Measurements from ENCODE around the gene IL25. TPM values are rescaled to one million over a fixed set of nuclear protein-coding genes. Genes with fewer than 3 reads are reported as not detected.

The IL25 gene
- total and polyA plus RNA-seq, 2 experiments from 2014 or later = not detected

GRCh38 chr14:23386999-23387398 lies 14.4 kb downstream of the IL25 start:
- H3K4me1 ChIP-seq (ENCODE audit: insufficient read depth) = no peaks in the 10 kb centered on the region; the same call in 1 of the 2 replicates
- no peaks in the 10 kb centered on the region; the same call in 2 of the 3 replicates for H3K36me3 Mint-ChIP-seq (ENCODE audit: low read depth)
- H3K9me3 Mint-ChIP-seq = no peaks in the 10 kb centered on the region; the same call in 1 of the 3 replicates
- no peak overlapping the region for H3K27ac Mint-ChIP-seq
- peaks cover 10% of the 10 kb centered on the region for H3K27me3 Mint-ChIP-seq (ENCODE audit: insufficient read depth, low read depth, poor library complexity)
- no peak for ATAC-seq
- H3K4me1 Mint-ChIP-seq = peaks cover 10% of the 10 kb centered on the region
- H3K79me2 ChIP-seq (replicated peaks; ENCODE audit: insufficient read depth) = no peaks in the 10 kb centered on the region
- H3K36me3 ChIP-seq (ENCODE audit: insufficient read depth) = no peaks in the 10 kb centered on the region
- DNase-seq (ENCODE audit: low spot score) = no peak
- no peaks in the 10 kb centered on the region for H4K20me1 ChIP-seq (replicated peaks; ENCODE audit: insufficient read depth)
- no peak overlapping the region for H3K4me2 ChIP-seq
- no peak for TF ChIP-seq CTCF (conservative IDR thresholded peaks at IDR 0.05; ENCODE audit: low read depth in 2 of 2)
- no peak for TF ChIP-seq CREB1 (CRISPR knock-in tag; IDR thresholded peaks at IDR 0.05; ENCODE audit: low read depth)
- peaks cover 9% of the 10 kb centered on the region; the same call in 1 of the 2 replicates for H3K9me2 ChIP-seq (ENCODE audit: insufficient read depth)
- H3F3A ChIP-seq (replicated peaks; ENCODE audit: low read depth) = no peaks in the 10 kb centered on the region
- no peaks in the 10 kb centered on the region for H3K27me3 ChIP-seq (ENCODE audit: insufficient read depth)
- H3K4me3 Mint-ChIP-seq = no peak overlapping the region
- no peak overlapping the region for H2AFZ ChIP-seq
- no peak overlapping the region for H3K27ac ChIP-seq (ENCODE audit: low read depth)
- no peak overlapping the region for H3K4me3 ChIP-seq

- Histone ChIP-seq H2AFZ (0 out of 2 replicates have a peak overlapping the region, but pooled peaks have one; percentile 76), H3F3A (replicated peaks; ENCODE audit: low read depth) (no peaks in the 10 kb centered on the region), H3K27ac (ENCODE audit: low read depth) (no peak overlapping the region), H3K79me2 (replicated peaks; ENCODE audit: insufficient read depth) (no peaks in the 10 kb centered on the region), H3K27me3 (ENCODE audit: insufficient read depth) (no peaks in the 10 kb centered on the region), H3K4me2 (no peak overlapping the region), H3K4me3 (no peak overlapping the region), H3K36me3 (ENCODE audit: insufficient read depth) (no peaks in the 10 kb centered on the region), H4K20me1 (replicated peaks; ENCODE audit: insufficient read depth) (no peaks in the 10 kb centered on the region), H3K4me1 (ENCODE audit: insufficient read depth) (peaks cover 6% of the 10 kb centered on the region; the same call in 1 of the 2 replicates), H3K9me2 (ENCODE audit: insufficient read depth) (peaks cover 10% of the 10 kb centered on the region; the same call in 1 of the 2 replicates)
- no peak for DNase-seq (ENCODE audit: low spot score)
- no peaks in the 10 kb centered on the region; the same call in 1 of the 3 replicates for H3K9me3 Mint-ChIP-seq
- ATAC-seq = no peak
- H3K36me3 Mint-ChIP-seq (ENCODE audit: low read depth) = no peaks in the 10 kb centered on the region; the same call in 2 of the 3 replicates
- H3K27me3 Mint-ChIP-seq (ENCODE audit: insufficient read depth, low read depth, poor library complexity) = peaks cover 9% of the 10 kb centered on the region
- no peak overlapping the region for H3K27ac Mint-ChIP-seq
- H3K4me3 Mint-ChIP-seq = no peak overlapping the region
- peaks cover 16% of the 10 kb centered on the region for H3K4me1 Mint-ChIP-seq
- TF ChIP-seq NANOG (IDR thresholded peaks at IDR 0.05; ENCODE audit: borderline replicate concordance) = no peak
- no peak for TF ChIP-seq ZNF331 (CRISPR knock-in tag; IDR thresholded peaks at IDR 0.05; ENCODE audit: low read depth)
- TF ChIP-seq STAT1 (IDR thresholded peaks at IDR 0.05; ENCODE audit: unreplicated experiment) = no peak
- TF ChIP-seq EZH2 (IDR thresholded peaks at IDR 0.05; ENCODE audit: low read depth, unreplicated experiment) = no peak
- no peak for TF ChIP-seq ZNF462 (CRISPR knock-in tag; IDR thresholded peaks at IDR 0.05)
- TF ChIP-seq POLR2AphosphoS5 (IDR thresholded peaks at IDR 0.05; ENCODE audit: low read depth) = no peak
- TF ChIP-seq CREB1 (CRISPR knock-in tag; IDR thresholded peaks at IDR 0.05; ENCODE audit: low read depth) = no peak
Measured at GRCh38 chr14:23387916-23388882, 15.6 kb downstream of the IL25 start.

Measured in GM23338 (cell line).